NT2/D1 (cell line): ENCODE data around the gene AQP12A.

Source experiments
- SUZ12 ChIP-seq: IDR thresholded peaks from 2 replicates; pipeline ENCODE4 v1.6.1; 2011; ENCODE audit not compliant: insufficient read length, insufficient read depth; ENCODE audit errors: extremely low read depth
- YY1 ChIP-seq: IDR thresholded peaks from 2 replicates; pipeline ENCODE4 v1.6.1; 2011; ENCODE audit not compliant: insufficient read length, insufficient read depth
- ZNF274 ChIP-seq: IDR thresholded peaks from 2 replicates; pipeline ENCODE4 v1.6.1; 2011; ENCODE audit warnings: mild to moderate bottlenecking, low read depth, low read length

- TF ChIP-seq SUZ12, result no peak
- no peak for TF ChIP-seq YY1
- TF ChIP-seq ZNF274, result no peak
These were observed 19.6 kb downstream of the AQP12A start for GRCh38 chr2:240711296-240711695.
